ENCODE results near the gene B3GAT3.

The B3GAT3 gene

GRCh38 chr11:62574363-62575071 is 47.3 kb downstream of the B3GAT3 start:
- TF ChIP-seq RAD21 (IDR thresholded peaks at IDR 0.05; ENCODE audit: low read depth) (no peak), EP300 (IDR thresholded peaks at IDR 0.05; ENCODE audit: borderline replicate concordance) (no peak), CREB1 (IDR thresholded peaks at IDR 0.05; ENCODE audit: low read depth) (no peak), CEBPB (IDR thresholded peaks at IDR 0.05) (no peak), TCF12 (IDR thresholded peaks at IDR 0.05; ENCODE audit: low read depth) (no peak), EGR1 (IDR thresholded peaks at IDR 0.05) (no peak), YY1 (IDR thresholded peaks at IDR 0.05; ENCODE audit: low read depth) (no peak), REST (IDR thresholded peaks at IDR 0.05; ENCODE audit: low read depth) (no peak), TEAD4 (IDR thresholded peaks at IDR 0.05) (no peak), FOXM1 (IDR thresholded peaks at IDR 0.05; ENCODE audit: borderline replicate concordance, low read depth) (no peak), NFIC (IDR thresholded peaks at IDR 0.05) (no peak), ZBTB7A (IDR thresholded peaks at IDR 0.05; ENCODE audit: low read depth) (no peak), TAF1 (IDR thresholded peaks at IDR 0.05; ENCODE audit: low read depth) (no peak)
- TF ChIP-seq, protein P1, sequence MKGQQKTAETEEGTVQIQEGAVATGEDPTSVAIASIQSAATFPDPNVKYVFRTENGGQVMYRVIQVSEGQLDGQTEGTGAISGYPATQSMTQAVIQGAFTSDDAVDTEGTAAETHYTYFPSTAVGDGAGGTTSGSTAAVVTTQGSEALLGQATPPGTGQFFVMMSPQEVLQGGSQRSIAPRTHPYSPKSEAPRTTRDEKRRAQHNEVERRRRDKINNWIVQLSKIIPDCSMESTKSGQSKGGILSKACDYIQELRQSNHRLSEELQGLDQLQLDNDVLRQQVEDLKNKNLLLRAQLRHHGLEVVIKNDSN (IDR thresholded peaks at IDR 0.05): no peak
- TF ChIP-seq, protein P2, sequence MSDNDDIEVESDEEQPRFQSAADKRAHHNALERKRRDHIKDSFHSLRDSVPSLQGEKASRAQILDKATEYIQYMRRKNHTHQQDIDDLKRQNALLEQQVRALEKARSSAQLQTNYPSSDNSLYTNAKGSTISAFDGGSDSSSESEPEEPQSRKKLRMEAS (IDR thresholded peaks at IDR 0.05): no peak

DNA sequence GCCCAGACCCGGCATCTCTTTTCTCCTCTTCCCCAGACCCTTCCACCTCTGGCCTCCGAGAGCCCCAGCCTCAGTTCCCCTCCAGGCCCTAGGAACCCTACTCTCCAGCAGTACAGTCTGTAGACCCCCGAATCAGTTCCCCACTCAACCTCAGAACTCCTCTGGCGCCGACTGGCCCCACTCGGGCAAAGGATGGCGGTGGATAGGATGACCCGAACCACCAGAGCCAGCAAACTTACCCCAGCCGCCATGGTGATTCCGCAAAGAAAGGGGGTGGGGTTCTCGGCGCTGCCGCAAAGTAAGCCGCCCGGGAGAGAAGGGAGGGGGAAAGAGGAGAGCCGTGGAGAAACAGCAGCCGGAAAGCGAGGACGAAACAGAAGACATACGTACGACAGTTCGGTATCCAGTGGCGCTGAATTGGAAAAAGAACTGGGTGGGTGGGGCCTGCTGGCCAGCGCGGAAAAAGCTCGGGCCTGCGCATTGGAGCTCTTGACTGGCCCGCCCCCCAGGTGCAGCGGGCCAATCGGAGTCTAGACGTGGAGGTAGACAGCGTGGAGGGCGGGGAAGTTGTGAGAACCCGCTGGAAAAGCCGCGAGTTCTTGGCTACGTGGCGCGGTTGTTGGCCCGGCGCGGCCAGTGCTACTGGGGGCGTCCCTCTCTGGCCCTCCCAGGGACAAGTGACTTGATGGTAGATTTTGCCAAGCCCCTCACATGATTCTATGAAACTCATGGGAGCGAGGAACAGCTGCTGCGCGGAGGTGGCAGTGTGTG is 48.0 kb downstream of the B3GAT3 start, which contains the start of gene EEF1G:
TSS of gene EEF1G (minus strand) at position 300 of the 771 bp plus-strand sequence. CDS start at position 251, 49 bp downstream.
- TF ChIP-seq, protein P2 (IDR thresholded peaks at IDR 0.05): peak; percentile 73
- TF ChIP-seq FOXM1 (IDR thresholded peaks at IDR 0.05; ENCODE audit: borderline replicate concordance, low read depth) (no peak), RAD21 (IDR thresholded peaks at IDR 0.05; ENCODE audit: low read depth) (no peak), REST (IDR thresholded peaks at IDR 0.05; ENCODE audit: low read depth) (0 out of 2 replicates have a peak, but pooled peaks have one; percentile 19), TCF12 (IDR thresholded peaks at IDR 0.05; ENCODE audit: low read depth) (peak; percentile 42; the same call in 1 of the 2 replicates), TEAD4 (IDR thresholded peaks at IDR 0.05) (no peak), EGR1 (IDR thresholded peaks at IDR 0.05) (no peak), EP300 (IDR thresholded peaks at IDR 0.05; ENCODE audit: borderline replicate concordance) (no peak), YY1 (IDR thresholded peaks at IDR 0.05; ENCODE audit: low read depth) (peak; percentile 92), ZBTB7A (IDR thresholded peaks at IDR 0.05; ENCODE audit: low read depth) (no peak), TAF1 (IDR thresholded peaks at IDR 0.05; ENCODE audit: low read depth) (peak; percentile 100), CREB1 (IDR thresholded peaks at IDR 0.05; ENCODE audit: low read depth) (no peak), NFIC (IDR thresholded peaks at IDR 0.05) (no peak; the same call in 1 of the 2 replicates), CEBPB (IDR thresholded peaks at IDR 0.05) (no peak)
- TF ChIP-seq, protein P1 (IDR thresholded peaks at IDR 0.05): 0 out of 2 replicates have a peak, but pooled peaks have one; percentile 4

- TF ChIP-seq EGR1 (IDR thresholded peaks at IDR 0.05): 0 out of 2 replicates have a peak, but pooled peaks have one; percentile 5
- no peak for TF ChIP-seq TAF1 (IDR thresholded peaks at IDR 0.05; ENCODE audit: low read depth)
Measured at GRCh38 chr11:62573006-62573591, 48.7 kb downstream of the B3GAT3 start.

DNA sequence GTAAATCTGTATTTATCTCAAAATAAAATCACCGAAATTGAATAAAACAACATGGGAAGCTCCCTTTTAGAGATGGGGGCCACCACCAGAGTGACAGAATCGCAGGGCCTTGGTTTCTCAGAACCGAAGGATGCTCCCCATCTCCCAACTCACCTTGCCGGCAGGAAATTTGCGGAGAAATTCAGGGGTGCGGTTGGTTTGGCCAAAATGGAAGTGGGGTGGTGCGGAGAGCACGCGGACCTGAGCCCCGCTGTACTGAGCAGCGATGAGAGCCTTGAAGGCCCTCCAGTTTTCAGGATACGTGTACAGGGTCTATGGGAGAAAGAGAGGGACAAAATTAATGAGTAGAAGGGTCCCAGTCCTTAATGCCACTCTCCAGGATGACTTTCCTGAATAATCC is 49.4 kb downstream of the B3GAT3 start:
- TF ChIP-seq CEBPB (IDR thresholded peaks at IDR 0.05) (no peak), TAF1 (IDR thresholded peaks at IDR 0.05; ENCODE audit: low read depth) (0 out of 2 replicates have a peak, but pooled peaks have one; percentile 30)

GRCh38 chr11:62569611-62570010 is 52.2 kb downstream of the B3GAT3 start:
- no peak for TF ChIP-seq YY1 (IDR thresholded peaks at IDR 0.05; ENCODE audit: low read depth)
- no peak for TF ChIP-seq EGR1 (IDR thresholded peaks at IDR 0.05)
- no peak for TF ChIP-seq ZBTB7A (IDR thresholded peaks at IDR 0.05; ENCODE audit: low read depth)
- TF ChIP-seq, protein P2 (IDR thresholded peaks at IDR 0.05): no peak
- TF ChIP-seq TEAD4 (IDR thresholded peaks at IDR 0.05): no peak
- TF ChIP-seq TAF1 (IDR thresholded peaks at IDR 0.05; ENCODE audit: low read depth): no peak
- TF ChIP-seq, protein P1 (IDR thresholded peaks at IDR 0.05): no peak
- TF ChIP-seq EP300 (IDR thresholded peaks at IDR 0.05; ENCODE audit: borderline replicate concordance): no peak
- no peak for TF ChIP-seq REST (IDR thresholded peaks at IDR 0.05; ENCODE audit: low read depth)
- no peak for TF ChIP-seq RAD21 (IDR thresholded peaks at IDR 0.05; ENCODE audit: low read depth)
- no peak for TF ChIP-seq FOXM1 (IDR thresholded peaks at IDR 0.05; ENCODE audit: borderline replicate concordance, low read depth)
- no peak for TF ChIP-seq NFIC (IDR thresholded peaks at IDR 0.05)
- no peak for TF ChIP-seq CEBPB (IDR thresholded peaks at IDR 0.05)
- TF ChIP-seq CREB1 (IDR thresholded peaks at IDR 0.05; ENCODE audit: low read depth): no peak
- TF ChIP-seq TCF12 (IDR thresholded peaks at IDR 0.05; ENCODE audit: low read depth): no peak
